Right cardiac atrium (tissue), 5 donors: ENCODE results near the gene SPEM2. TPM values are rescaled to one million over a fixed set of nuclear protein-coding genes. Genes with fewer than 3 reads are reported as not detected.

Source experiments
- ATAC-seq, 2 donors: fragments of 200-7000 bp; cut with Tn5 transposase; one replicate each; pipeline versions ENCODE4 v1.8.0 to v1.9.1; 2020; ENCODE audit warnings: moderate library complexity in 2 of 2, mild to moderate bottlenecking in 1 of 2
- DNase-seq, 3 donors: peaks; one replicate each; pipeline ENCODE4 v3.0.0-alpha.2; 2020
- H3K27ac ChIP-seq: one replicate; pipeline ENCODE4 v1.5.1; 2013; ENCODE audit warnings: mild to moderate bottlenecking, low read length, control low read depth, moderate library complexity
- H3K27me3 ChIP-seq: one replicate; pipeline ENCODE4 v1.6.1; 2013; ENCODE audit not compliant: control insufficient read depth, insufficient read depth
- H3K4me1 ChIP-seq: one replicate; pipeline ENCODE4 v1.6.1; 2013; ENCODE audit warnings: low read length; ENCODE audit not compliant: control insufficient read depth, insufficient read depth
- H3K4me3 ChIP-seq: one replicate; pipeline ENCODE4 v1.5.1; 2013; ENCODE audit warnings: low read length, control low read depth
- H3K9me3 ChIP-seq: one replicate; pipeline ENCODE4 v1.6.1; 2013; ENCODE audit warnings: low read length; ENCODE audit not compliant: control insufficient read depth
- WGBS: extraction: QIAGEN DNeasy Blood & Tissue Kit; methylation state at CpG from one replicate; pipeline ENCODE4 v1.1.7; 2013; 5-methylcytosine and 5-hydroxymethylcytosine counted together
- intact Hi-C, 4 donors: fragments of 100-400 bp; cut with DNase I; formaldehyde crosslinking; loops; one replicate each; pipeline versions ENCODE4 v1.11.0 to v1.14.0; 2022 to 2023
- polyA plus RNA-seq: library from polyadenylated mRNA; stranded (reverse); fragments of 200-250 nt; gene quantifications from one replicate; pipeline ENCODE4 v1.2.3, GENCODE V29; 2013
- total RNA-seq, 4 donors: library from RNA; stranded (reverse); fragmentation: NEBNext Ultra II Directional; extraction: Animal tissue kit (Norgen Biotek cat#: 25700); gene quantifications; one replicate each; pipeline ENCODE4 v1.2.1, GENCODE V29; 2021
- donor health status: healthy with polysubstance abuse.
- donor health status: DM: no; HTN: yes; CAD: no.
- donor health status: DM: no; HTN: no; CAD: no.
- donor health status: DM: no; HTN: yes; CAD: no; lungs with severe emphysema.
- donor health status: DM: yes; HTN: yes; CAD: no.

SPEM2 gene
- total and polyA plus RNA-seq, 5 donors = not detected

DNA sequence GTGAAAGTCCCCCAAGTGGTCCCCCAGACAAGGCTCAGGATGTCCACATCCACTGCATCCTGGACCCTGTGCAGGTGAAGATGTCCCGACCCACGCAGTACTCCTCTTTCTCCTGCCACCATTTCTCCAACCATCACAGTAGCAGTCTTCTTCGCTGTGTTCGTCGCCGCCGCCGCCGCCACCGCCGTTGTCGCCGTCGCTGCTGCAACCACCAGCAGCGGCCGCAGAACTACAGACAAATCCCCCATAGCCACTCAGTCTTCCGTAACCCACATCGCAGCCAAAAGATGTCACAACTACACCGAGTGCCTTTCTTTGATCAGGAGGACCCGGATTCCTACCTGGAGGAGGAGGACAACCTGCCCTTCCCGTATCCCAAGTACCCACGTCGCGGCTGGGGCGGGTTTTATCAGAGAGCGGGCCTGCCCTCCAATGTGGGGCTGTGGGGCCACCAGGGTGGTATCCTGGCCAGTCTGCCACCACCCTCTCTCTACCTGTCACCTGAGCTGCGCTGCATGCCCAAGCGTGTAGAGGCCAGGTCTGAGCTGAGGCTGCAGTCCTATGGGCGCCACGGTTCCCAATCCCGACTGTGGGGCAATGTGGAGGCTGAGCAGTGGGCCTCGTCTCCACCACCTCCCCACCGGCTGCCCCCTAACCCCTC, 917 bp downstream of the SPEM2 start:
- intact Hi-C loops = no loop called here
- 94% methylated on average over 33 of the region's 33 CpGs for WGBS
- ATAC-seq (no peak), DNase-seq (peak in 1 of 3 donors; percentile 53)
- Histone ChIP-seq H3K27me3 (no peaks in the 10 kb centered on the region), H3K4me3 (no peak overlapping the region), H3K9me3 (no peaks in the 10 kb centered on the region), H3K27ac (no peak overlapping the region), H3K4me1 (no peaks in the 10 kb centered on the region)

DNA sequence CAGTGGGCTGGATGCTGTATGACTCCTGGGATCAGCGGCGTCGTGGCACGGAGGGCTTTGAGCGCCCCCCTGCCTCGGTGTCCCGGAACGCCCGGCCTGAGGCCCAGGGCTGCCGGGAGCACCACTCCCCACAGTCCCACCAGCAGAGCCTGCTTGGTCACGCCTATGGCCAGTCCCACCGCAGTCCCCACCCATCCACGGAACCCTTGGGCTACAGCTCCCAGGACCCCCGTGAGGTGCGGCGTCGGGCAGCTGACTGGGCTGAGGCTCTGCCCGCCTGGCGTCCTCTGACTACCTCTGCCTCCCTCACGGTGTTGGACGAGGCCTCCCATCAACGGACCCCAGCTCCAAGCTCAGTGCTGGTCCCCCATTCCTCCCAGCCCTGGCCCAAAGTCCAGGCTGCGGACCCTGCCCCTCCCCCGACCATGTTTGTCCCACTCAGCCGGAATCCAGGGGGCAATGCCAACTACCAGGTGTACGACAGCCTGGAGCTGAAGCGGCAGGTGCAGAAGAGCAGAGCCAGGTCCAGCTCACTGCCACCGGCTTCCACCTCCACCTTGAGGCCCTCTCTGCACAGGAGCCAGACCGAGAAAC, 1.6 kb downstream of the SPEM2 start:
- Histone ChIP-seq H3K4me1 (no peaks in the 10 kb centered on the region), H3K27me3 (no peaks in the 10 kb centered on the region), H3K9me3 (no peaks in the 10 kb centered on the region), H3K27ac (no peak overlapping the region), H3K4me3 (no peak overlapping the region)
- intact Hi-C loops = no loop called here
- 92% methylated on average over 29 of the region's 29 CpGs for WGBS
- DNase-seq = peak in 1 of 3 donors; percentile 54
- no peak for ATAC-seq

DNA sequence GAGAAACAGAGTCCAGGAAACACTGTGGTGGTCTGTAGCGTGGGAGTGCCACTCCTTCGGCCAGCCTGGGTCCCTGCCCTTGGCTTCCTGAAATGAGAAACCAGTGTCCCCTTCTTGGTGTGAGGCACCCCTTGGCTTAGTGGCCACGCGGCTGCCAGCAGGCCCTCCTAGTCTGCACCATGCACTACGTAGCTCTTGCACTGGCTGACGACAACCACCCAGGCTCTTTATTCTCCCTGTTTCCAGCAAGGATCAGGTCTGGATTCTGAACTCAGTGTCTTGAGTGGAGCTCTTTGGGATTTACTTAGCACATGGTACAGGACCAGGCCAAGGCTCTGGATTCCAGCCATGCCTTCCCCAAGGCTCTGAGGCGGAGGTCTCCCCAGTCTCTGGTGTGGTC, 2.1 kb downstream of the SPEM2 start:
- DNase-seq (peak in 1 of 3 donors; percentile 35), ATAC-seq (no peak)
- Histone ChIP-seq H3K27me3 (no peaks in the 10 kb centered on the region), H3K9me3 (no peaks in the 10 kb centered on the region), H3K27ac (no peak overlapping the region), H3K4me3 (no peak overlapping the region), H3K4me1 (no peaks in the 10 kb centered on the region)
- 87% methylated on average over 7 of the region's 7 CpGs for WGBS
- intact Hi-C loops = no loop called here

DNA sequence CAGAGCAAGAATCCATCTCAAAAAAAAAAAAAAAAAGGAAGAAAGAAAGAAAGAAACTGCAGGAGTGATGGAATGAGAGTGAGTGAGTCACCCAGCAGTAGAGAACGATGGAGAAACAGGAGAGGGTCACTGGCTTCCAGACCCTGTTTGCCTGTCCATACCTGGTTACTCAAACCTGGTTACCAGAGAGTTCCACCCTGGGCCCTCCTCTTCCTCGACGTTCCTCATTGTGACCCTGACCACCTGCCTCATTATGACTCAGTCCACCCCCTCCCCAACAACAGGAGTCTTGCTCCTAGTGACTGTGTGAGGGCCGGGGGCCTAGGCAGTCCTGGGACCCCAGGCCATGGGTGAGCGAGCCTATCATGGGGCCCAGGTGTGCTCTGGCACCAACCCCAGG, 3.1 kb downstream of the SPEM2 start, which contains the start of gene SPEM3:
TSS of gene SPEM3 (plus strand) at position 301 of the 400 bp plus-strand sequence. CDS start at position 347, 46 bp downstream.
- Histone ChIP-seq H3K4me3 (no peak within 1 kb of the TSS), H3K4me1 (no peaks in the 10 kb centered on the region), H3K27ac (no peak within 1 kb of the TSS), H3K9me3 (no peaks in the 10 kb centered on the region), H3K27me3 (no peaks in the 10 kb centered on the region)
- intact Hi-C loops = no loop called here
- peak in 1 of 3 donors; percentile 25 for DNase-seq
- WGBS = 67% methylated on average over 5 of the region's 5 CpGs
- no peak for ATAC-seq

DNA sequence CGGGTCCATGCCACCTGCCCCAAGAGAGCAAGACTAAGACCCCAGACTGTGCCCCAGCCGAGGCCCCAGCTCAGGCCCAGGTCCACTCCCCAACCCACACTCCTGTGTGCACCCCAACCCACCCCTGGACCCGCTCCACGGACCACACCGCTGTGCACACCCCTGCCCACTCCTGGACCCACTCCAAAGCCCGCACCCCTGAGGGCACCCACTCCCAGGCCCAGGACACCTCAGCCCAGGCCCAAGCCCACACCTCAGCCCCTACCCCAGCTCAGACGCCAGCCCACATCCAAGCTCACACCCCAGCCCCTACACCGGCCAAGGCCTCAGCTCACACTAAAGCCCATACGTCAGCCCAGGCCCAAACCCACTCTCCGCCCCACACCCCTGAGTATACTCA, 4.3 kb downstream of the SPEM2 start:
- Histone ChIP-seq H3K27me3 (no peaks in the 10 kb centered on the region), H3K4me1 (no peaks in the 10 kb centered on the region), H3K27ac (no peak overlapping the region), H3K9me3 (no peaks in the 10 kb centered on the region), H3K4me3 (no peak overlapping the region)
- intact Hi-C loops = loop anchor here in 3 of 4 donors (10.0 kb wide), 3 partner anchors 65 to 135 kb away; partner anchors contain the start of genes KCTD11 (in 2 of the 3), TMEM95 (in 2 of the 3) and SENP3 (in 1 of the 3)
- WGBS = 96% methylated on average over 10 of the region's 10 CpGs
- peak in 1 of 2 donors; percentile 6 for ATAC-seq
- DNase-seq = peak in 2 of 3 donors; percentile 39 to 67

DNA sequence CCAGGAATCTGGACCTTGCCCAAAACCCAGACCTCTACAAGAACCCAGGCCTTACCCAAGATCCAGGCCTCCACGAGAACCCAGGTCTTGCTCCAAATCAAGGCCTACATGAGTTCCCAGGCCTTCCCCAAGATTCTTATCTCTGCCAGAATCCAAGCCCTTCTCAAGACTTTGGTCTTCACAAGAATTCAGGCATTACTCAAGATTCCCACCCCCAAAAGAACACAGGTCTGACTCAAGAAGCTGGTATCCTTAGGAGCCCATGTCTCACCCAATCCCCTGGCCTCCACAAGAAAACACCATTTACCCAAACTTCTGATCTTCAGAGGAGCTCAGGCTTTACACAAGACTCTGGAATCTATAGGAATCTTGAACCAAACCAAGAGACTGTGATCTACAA, 5.8 kb downstream of the SPEM2 start:
- no peak overlapping the region for H3K27ac ChIP-seq
- ATAC-seq (no peak), DNase-seq (no peak)
- 84% methylated on average over 1 of the region's 1 CpG for WGBS
- intact Hi-C loops = loop anchor here in 3 of 4 donors (10.0 kb wide), 3 partner anchors 66 to 134 kb away; partner anchors contain the start of genes KCTD11 (in 2 of the 3), TMEM95 (in 2 of the 3) and SENP3 (in 1 of the 3)
- H3K27me3 ChIP-seq = no peaks in the 10 kb centered on the region
- no peaks in the 10 kb centered on the region for H3K4me1 ChIP-seq
- H3K9me3 ChIP-seq = no peaks in the 10 kb centered on the region
- H3K4me3 ChIP-seq = no peak overlapping the region

DNA sequence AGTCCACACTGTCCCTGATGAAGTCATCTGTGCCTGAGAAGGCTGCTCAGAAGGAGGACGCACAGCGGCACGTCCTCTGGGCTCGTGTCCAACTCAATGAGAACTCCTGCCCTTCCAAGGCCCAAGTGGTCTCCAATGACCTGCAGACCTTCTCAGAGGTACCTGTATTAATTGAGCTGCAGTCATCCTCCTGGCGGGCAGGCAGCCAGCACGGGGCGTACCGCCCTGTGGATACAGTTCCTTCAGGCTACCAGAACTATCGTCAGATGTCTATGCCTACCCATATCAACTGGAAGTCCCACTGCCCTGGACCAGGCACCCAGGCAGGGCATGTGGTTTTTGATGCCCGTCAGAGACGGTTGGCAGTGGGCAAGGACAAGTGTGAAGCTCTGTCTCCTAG, 6.9 kb downstream of the SPEM2 start:
- no peak overlapping the region for H3K27ac ChIP-seq
- 88% methylated on average over 11 of the region's 11 CpGs for WGBS
- ATAC-seq = no peak
- DNase-seq = peak in 2 of 3 donors; percentile 30 to 56
- no peaks in the 10 kb centered on the region for H3K27me3 ChIP-seq
- intact Hi-C loops = loop anchor here in 3 of 4 donors (10.0 kb wide), 3 partner anchors 67 to 133 kb away; partner anchors contain the start of genes KCTD11 (in 2 of the 3), TMEM95 (in 2 of the 3) and SENP3 (in 1 of the 3)
- H3K4me1 ChIP-seq = no peaks in the 10 kb centered on the region
- H3K4me3 ChIP-seq = no peak overlapping the region
- no peaks in the 10 kb centered on the region for H3K9me3 ChIP-seq

DNA sequence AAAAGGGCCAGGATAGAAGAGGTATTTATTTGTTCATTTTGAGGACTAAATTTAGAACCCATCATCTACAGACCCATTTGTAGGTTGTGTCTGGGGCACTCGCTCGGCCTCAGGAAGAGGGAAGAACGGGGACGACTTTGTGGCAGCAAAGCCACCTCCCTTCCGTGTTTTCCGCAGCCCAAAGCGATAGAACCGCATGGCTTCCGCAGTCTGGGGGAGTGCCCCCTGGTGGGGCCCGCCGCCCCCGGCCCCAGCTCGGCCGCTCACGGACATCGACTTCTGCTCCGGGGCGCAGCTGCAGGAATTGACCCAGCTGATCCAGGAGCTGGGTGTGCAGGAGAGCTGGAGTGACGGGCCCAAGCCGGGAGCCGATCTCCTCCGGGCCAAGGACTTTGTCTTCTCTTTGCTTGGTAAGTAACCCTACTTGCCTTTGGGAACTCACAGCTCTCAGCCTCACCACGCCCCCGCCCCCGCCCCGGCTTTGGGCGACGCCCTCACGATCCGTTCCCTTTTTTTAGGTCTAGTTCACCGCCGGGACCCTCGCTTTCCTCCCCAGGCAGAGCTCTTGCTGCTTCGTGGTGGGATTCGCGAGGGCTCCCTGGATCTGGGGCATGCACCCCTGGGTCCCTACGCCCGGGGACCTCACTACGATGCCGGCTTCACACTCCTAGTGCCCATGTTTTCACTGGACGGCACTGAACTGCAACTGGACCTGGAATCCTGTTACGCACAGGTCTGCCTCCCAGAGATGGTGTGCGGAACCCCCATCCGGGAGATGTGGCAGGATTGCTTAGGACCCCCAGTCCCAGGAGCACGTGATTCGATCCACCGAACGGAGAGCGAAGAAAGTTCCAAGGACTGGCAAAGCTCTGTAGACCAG, 10.5 kb downstream of the SPEM2 start:
- DNase-seq (peak in 2 of 3 donors; percentile 80 to 84), ATAC-seq (peak; percentile 0 to 6)
- WGBS = 8% methylated on average over 49 of the region's 49 CpGs
- Histone ChIP-seq H3K4me3 (peak overlapping the region; percentile 53), H3K27me3 (no peaks in the 10 kb centered on the region), H3K4me1 (no peaks in the 10 kb centered on the region), H3K9me3 (no peaks in the 10 kb centered on the region), H3K27ac (peak overlapping the region; percentile 5)
- intact Hi-C loops = loop anchor here (5.0 to 10.0 kb wide), 5 partner anchors 41 to 129 kb away; partner anchors contain the start of genes TMEM95 (in 3 of the 4), KCTD11 (in 2 of the 4), ZBTB4 (in 2 of the 4) and SENP3 (in 1 of the 4)

DNA sequence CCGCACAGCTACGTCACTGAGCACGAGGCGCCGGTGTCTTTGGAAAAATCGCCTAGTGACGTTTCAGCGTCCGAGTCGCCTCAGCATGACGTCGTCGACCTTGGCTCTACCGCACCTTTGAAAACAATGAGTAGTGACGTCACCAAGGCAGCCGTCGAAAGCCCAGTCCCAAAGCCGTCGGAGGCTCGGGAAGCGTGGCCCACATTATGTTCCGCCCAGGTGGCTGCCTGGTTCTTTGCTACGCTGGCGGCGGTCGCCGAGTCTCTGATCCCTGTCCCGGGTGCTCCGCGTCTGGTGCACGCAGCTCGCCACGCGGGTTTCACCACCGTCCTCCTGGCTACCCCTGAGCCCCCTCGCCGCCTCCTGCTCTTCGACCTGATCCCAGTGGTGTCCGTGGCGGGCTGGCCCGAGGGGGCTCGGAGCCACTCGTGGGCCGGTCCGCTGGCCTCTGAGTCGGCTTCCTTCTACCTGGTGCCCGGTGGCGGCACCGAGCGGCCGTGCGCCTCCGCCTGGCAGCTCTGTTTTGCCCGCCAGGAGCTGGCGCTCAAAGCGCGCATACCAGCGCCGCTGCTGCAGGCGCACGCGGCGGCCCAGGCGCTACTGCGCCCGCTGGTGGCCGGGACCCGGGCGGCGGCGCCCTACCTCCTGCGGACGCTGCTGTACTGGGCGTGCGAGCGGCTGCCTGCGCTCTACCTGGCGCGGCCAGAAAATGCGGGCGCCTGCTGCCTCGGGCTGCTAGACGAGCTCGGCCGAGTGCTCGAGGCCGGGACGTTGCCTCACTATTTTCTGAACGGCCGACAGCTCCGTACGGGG, 11.3 kb downstream of the SPEM2 start:
- intact Hi-C loops = loop anchor here (5.0 to 10.0 kb wide), 5 partner anchors 41 to 128 kb away; partner anchors contain the start of genes TMEM95 (in 3 of the 4), KCTD11 (in 2 of the 4), ZBTB4 (in 2 of the 4) and SENP3 (in 1 of the 4)
- no peaks in the 10 kb centered on the region for H3K27me3 ChIP-seq
- H3K4me3 ChIP-seq = peak overlapping the region; percentile 42
- ATAC-seq (peak; percentile 75 to 76), DNase-seq (peak; percentile 81 to 93 (median 92))
- no peaks in the 10 kb centered on the region for H3K4me1 ChIP-seq
- peak overlapping the region; percentile 24 for H3K27ac ChIP-seq
- WGBS = 5% methylated on average over 92 of the region's 92 CpGs
- H3K9me3 ChIP-seq = no peaks in the 10 kb centered on the region
